Right lobe of liver (tissue), 4 donors: ENCODE data around the gene KCNQ1.

Experiments used
- POLR2A ChIP-seq: fragments of 450-650 bp; IDR thresholded peaks from one replicate; pipeline ENCODE4 v1.6.1; 2017; ENCODE audit warnings: antibody characterized with exemption, mild to moderate bottlenecking
- TF ChIP-seq, protein P1 (sequence below), 4 donors: fragments of 200-600 bp in 3 of 4; fragments of 450-650 bp in 1 of 4; IDR thresholded peaks; one replicate each; pipeline versions ENCODE4 v1.5.1 to v1.8.0; 2016 to 2022; ENCODE audit warnings: antibody characterized with exemption in 4 of 4, mild to moderate bottlenecking in 2 of 4
- donor health status: DM: no; HTN: no; CAD: no.
- donor health status: DM: no; HTN: no; CAD: no.
- donor health status: DM: no; HTN: yes; CAD: no.

DNA sequence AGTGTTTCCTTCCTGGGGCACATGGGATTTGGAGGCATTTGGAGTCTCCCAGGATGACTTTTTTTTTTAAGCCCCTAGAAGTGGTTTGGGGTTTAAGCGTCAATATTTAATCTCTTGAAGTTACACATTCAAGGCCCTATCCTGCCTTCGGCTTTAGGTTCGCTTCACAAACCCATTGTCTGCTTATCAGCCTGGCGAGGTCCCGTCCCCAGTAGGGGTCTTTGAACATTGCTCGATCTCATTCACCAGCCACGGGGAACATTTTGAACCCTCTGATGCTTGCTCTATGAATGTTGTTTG lies 75.9 kb downstream of the KCNQ1 start:
- no peak for TF ChIP-seq POLR2A
- TF ChIP-seq, protein P1, sequence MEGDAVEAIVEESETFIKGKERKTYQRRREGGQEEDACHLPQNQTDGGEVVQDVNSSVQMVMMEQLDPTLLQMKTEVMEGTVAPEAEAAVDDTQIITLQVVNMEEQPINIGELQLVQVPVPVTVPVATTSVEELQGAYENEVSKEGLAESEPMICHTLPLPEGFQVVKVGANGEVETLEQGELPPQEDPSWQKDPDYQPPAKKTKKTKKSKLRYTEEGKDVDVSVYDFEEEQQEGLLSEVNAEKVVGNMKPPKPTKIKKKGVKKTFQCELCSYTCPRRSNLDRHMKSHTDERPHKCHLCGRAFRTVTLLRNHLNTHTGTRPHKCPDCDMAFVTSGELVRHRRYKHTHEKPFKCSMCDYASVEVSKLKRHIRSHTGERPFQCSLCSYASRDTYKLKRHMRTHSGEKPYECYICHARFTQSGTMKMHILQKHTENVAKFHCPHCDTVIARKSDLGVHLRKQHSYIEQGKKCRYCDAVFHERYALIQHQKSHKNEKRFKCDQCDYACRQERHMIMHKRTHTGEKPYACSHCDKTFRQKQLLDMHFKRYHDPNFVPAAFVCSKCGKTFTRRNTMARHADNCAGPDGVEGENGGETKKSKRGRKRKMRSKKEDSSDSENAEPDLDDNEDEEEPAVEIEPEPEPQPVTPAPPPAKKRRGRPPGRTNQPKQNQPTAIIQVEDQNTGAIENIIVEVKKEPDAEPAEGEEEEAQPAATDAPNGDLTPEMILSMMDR (IDR thresholded peaks at IDR 0.05) = no peak
